ENCODE data around the gene SPDEF. TPM values are rescaled to one million over a fixed set of nuclear protein-coding genes. Genes with fewer than 3 reads are reported as not detected.

SPDEF gene
- total and polyA plus RNA-seq, 10 of the 15 experiments (the other 5 are each of a cell fraction or from before 2014, with no cell fraction given) = not detected

- no peak for ATAC-seq
- DNase-seq (ENCODE audit: low read depth, low spot score) = no peak
- no peak overlapping the region for H2AFZ ChIP-seq (ENCODE audit: control insufficient read depth, low read depth, low read length)
- no peak for TF ChIP-seq SIN3A (IDR thresholded peaks at IDR 0.05; ENCODE audit: low read depth, low read length)
- no peak overlapping the region for H3K27ac ChIP-seq (ENCODE audit: control insufficient read depth, insufficient read depth)
- 27% methylated on average over 8 of the region's 10 CpGs for WGBS (ENCODE audit: insufficient coverage, insufficient replicate concordance, low lambda C conversion rate, missing lambda C conversion rate)
- no peaks in the 10 kb centered on the region for H3K36me3 ChIP-seq (ENCODE audit: control insufficient read depth in 2 of 2, insufficient read depth in 2 of 2, low read length in 1 of 2)
- in situ Hi-C loops (cut with MboI) = no loop called here
- ChIA-PET SMC1A (ENCODE audit: uncharacterized antibody, unreplicated experiment) (no interaction called here), RAD21 (ENCODE audit: unreplicated experiment) (no interaction called here), POLR2A (no interaction called here), CTCF (no interaction called here)
- H3K4me3 ChIP-seq = no peak overlapping the region
- no peaks in the 10 kb centered on the region for H3K79me2 ChIP-seq (ENCODE audit: control insufficient read depth, insufficient read depth, low read length)
- no peaks in the 10 kb centered on the region for H4K20me1 ChIP-seq (ENCODE audit: control insufficient read depth, insufficient read depth)
- BruUV-seq (replicated peaks) = no TSS peak
- H3K9ac ChIP-seq (ENCODE audit: control insufficient read depth, insufficient read depth, low read length) = no peak overlapping the region
- no peak overlapping the region for H3K4me2 ChIP-seq (ENCODE audit: control insufficient read depth, insufficient read depth)
- FAIRE-seq = no peak
- no peaks in the 10 kb centered on the region for H3K9me3 ChIP-seq (replicated peaks; ENCODE audit: control insufficient read depth, insufficient read depth, low read length)
- intact Hi-C loops (cut with micrococcal nuclease; ENCODE audit: unreplicated experiment) = no loop called here
- H3K4me1 ChIP-seq (ENCODE audit: control insufficient read depth, insufficient read depth, low read length) = no peaks in the 10 kb centered on the region
- H3K27me3 ChIP-seq (replicated peaks in 1 of 2; ENCODE audit: control insufficient read depth in 2 of 2, insufficient read depth in 2 of 2, low read length in 1 of 2) = peaks cover 0 to 1% of the 10 kb centered on the region in 2 experiments; a peak in 1 of 4 replicates
Measured at GRCh38 chr6:34553750-34554149, 2.4 kb downstream of the SPDEF start.

GRCh38 chr6:34553146-34553545 is 3.0 kb downstream of the SPDEF start:
- FAIRE-seq (no peak), ATAC-seq (no peak), DNase-seq (ENCODE audit: low read depth, low spot score) (no peak)
- CTCF ChIA-PET = no interaction called here
- POLR2A ChIA-PET = no interaction called here
- Histone ChIP-seq H3K27me3 (replicated peaks in 1 of 2; ENCODE audit: control insufficient read depth in 2 of 2, insufficient read depth in 2 of 2, low read length in 1 of 2) (peaks cover 0 to 1% of the 10 kb centered on the region in 2 experiments; a peak in 1 of 4 replicates), H3K27ac (ENCODE audit: control insufficient read depth, insufficient read depth) (no peak overlapping the region), H3K4me2 (ENCODE audit: control insufficient read depth, insufficient read depth) (no peak overlapping the region), H3K79me2 (ENCODE audit: control insufficient read depth, insufficient read depth, low read length) (no peaks in the 10 kb centered on the region), H3K9me3 (replicated peaks; ENCODE audit: control insufficient read depth, insufficient read depth, low read length) (no peaks in the 10 kb centered on the region), H4K20me1 (ENCODE audit: control insufficient read depth, insufficient read depth) (no peaks in the 10 kb centered on the region), H3K9ac (ENCODE audit: control insufficient read depth, insufficient read depth, low read length) (no peak overlapping the region), H3K4me1 (ENCODE audit: control insufficient read depth, insufficient read depth, low read length) (no peaks in the 10 kb centered on the region), H3K4me3 (no peak overlapping the region), H3K36me3 (ENCODE audit: control insufficient read depth in 2 of 2, insufficient read depth in 2 of 2, low read length in 1 of 2) (no peaks in the 10 kb centered on the region), H2AFZ (ENCODE audit: control insufficient read depth, low read depth, low read length) (no peak overlapping the region)
- in situ Hi-C loops (cut with MboI) (no loop called here), intact Hi-C loops (cut with micrococcal nuclease; ENCODE audit: unreplicated experiment) (no loop called here)
- BruUV-seq (replicated peaks) = no TSS peak
- WGBS (ENCODE audit: insufficient coverage, insufficient replicate concordance, low lambda C conversion rate, missing lambda C conversion rate) = 49% methylated on average over 3 of the region's 4 CpGs
- SMC1A ChIA-PET (ENCODE audit: uncharacterized antibody, unreplicated experiment) = no interaction called here
- RAD21 ChIA-PET (ENCODE audit: unreplicated experiment) = no interaction called here
- TF ChIP-seq, protein P1, sequence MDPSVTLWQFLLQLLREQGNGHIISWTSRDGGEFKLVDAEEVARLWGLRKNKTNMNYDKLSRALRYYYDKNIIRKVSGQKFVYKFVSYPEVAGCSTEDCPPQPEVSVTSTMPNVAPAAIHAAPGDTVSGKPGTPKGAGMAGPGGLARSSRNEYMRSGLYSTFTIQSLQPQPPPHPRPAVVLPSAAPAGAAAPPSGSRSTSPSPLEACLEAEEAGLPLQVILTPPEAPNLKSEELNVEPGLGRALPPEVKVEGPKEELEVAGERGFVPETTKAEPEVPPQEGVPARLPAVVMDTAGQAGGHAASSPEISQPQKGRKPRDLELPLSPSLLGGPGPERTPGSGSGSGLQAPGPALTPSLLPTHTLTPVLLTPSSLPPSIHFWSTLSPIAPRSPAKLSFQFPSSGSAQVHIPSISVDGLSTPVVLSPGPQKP (IDR thresholded peaks at IDR 0.05; ENCODE audit: low read depth, low read length) = no peak
- TF ChIP-seq RELA (IDR thresholded peaks at IDR 0.05; ENCODE audit: borderline replicate concordance, partially characterized antibody) = no peak
- TF ChIP-seq, protein P2, sequence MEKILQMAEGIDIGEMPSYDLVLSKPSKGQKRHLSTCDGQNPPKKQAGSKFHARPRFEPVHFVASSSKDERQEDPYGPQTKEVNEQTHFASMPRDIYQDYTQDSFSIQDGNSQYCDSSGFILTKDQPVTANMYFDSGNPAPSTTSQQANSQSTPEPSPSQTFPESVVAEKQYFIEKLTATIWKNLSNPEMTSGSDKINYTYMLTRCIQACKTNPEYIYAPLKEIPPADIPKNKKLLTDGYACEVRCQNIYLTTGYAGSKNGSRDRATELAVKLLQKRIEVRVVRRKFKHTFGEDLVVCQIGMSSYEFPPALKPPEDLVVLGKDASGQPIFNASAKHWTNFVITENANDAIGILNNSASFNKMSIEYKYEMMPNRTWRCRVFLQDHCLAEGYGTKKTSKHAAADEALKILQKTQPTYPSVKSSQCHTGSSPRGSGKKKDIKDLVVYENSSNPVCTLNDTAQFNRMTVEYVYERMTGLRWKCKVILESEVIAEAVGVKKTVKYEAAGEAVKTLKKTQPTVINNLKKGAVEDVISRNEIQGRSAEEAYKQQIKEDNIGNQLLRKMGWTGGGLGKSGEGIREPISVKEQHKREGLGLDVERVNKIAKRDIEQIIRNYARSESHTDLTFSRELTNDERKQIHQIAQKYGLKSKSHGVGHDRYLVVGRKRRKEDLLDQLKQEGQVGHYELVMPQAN (conservative IDR thresholded peaks at IDR 0.05) = no peak
- TF ChIP-seq, protein P3, sequence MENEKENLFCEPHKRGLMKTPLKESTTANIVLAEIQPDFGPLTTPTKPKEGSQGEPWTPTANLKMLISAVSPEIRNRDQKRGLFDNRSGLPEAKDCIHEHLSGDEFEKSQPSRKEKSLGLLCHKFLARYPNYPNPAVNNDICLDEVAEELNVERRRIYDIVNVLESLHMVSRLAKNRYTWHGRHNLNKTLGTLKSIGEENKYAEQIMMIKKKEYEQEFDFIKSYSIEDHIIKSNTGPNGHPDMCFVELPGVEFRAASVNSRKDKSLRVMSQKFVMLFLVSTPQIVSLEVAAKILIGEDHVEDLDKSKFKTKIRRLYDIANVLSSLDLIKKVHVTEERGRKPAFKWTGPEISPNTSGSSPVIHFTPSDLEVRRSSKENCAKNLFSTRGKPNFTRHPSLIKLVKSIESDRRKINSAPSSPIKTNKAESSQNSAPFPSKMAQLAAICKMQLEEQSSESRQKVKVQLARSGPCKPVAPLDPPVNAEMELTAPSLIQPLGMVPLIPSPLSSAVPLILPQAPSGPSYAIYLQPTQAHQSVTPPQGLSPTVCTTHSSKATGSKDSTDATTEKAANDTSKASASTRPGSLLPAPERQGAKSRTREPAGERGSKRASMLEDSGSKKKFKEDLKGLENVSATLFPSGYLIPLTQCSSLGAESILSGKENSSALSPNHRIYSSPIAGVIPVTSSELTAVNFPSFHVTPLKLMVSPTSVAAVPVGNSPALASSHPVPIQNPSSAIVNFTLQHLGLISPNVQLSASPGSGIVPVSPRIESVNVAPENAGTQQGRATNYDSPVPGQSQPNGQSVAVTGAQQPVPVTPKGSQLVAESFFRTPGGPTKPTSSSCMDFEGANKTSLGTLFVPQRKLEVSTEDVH (IDR thresholded peaks at IDR 0.05; ENCODE audit: low read depth, partially characterized antibody) = no peak
- no peak for TF ChIP-seq NR2C1 (IDR thresholded peaks at IDR 0.05)
- TF ChIP-seq PRDM15 (CRISPR knock-in tag; IDR thresholded peaks at IDR 0.05) = no peak

All from GM12878 (cell line).